MM.1S (cell line): Measurements from ENCODE around the gene FAF1.

Experiments used
- CTCF ChIP-seq: fragments of 300-600 bp; sonication (generic); IDR thresholded peaks from 2 replicates; pipeline ENCODE4 v1.5.1; 2016; ENCODE audit warnings: antibody characterized with exemption, low read length, mixed read lengths
- EZH2 ChIP-seq: fragments of 300-600 bp; sonication (generic); optimal IDR thresholded peaks from 2 replicates; pipeline ENCODE3; 2017; ENCODE audit warnings: low read depth, mild to moderate bottlenecking, antibody characterized with exemption, low read length, mixed read lengths
- EZH2phosphoT487 ChIP-seq: fragments of 300-600 bp; sonication (generic); IDR thresholded peaks from 2 replicates; pipeline ENCODE4 v1.6.1; 2018; ENCODE audit warnings: antibody characterized with exemption, low read length

- no peak for TF ChIP-seq CTCF
- no peak for TF ChIP-seq EZH2
- no peak for TF ChIP-seq EZH2phosphoT487
Observed at GRCh38 chr1:50476800-50477199, 483.3 kb downstream of the FAF1 start.
